Ishikawa (cell line): ENCODE measurements around the gene NCK2.

Experiments
- CEBPB ChIP-seq: IDR thresholded peaks from 2 replicates; pipeline ENCODE4 v1.6.1; 2012
- CREB1 ChIP-seq: IDR thresholded peaks from 2 replicates; pipeline ENCODE4 v1.6.1; 2012; ENCODE audit warnings: low read depth
- EGR1 ChIP-seq: IDR thresholded peaks from 2 replicates; pipeline ENCODE4 v1.6.1; 2012
- EP300 ChIP-seq: IDR thresholded peaks from 2 replicates; pipeline ENCODE4 v1.6.1; 2012; ENCODE audit warnings: borderline replicate concordance
- FOXM1 ChIP-seq: IDR thresholded peaks from 2 replicates; pipeline ENCODE4 v1.6.1; 2012; ENCODE audit warnings: low read depth, borderline replicate concordance
- MAX ChIP-seq: IDR thresholded peaks from 2 replicates; pipeline ENCODE4 v1.6.1; 2012
- RAD21 ChIP-seq: IDR thresholded peaks from 2 replicates; pipeline ENCODE4 v1.6.1; 2012; ENCODE audit warnings: low read depth
- REST ChIP-seq: IDR thresholded peaks from 2 replicates; pipeline ENCODE4 v1.6.1; 2012; ENCODE audit warnings: low read depth, mild to moderate bottlenecking
- TAF1 ChIP-seq: IDR thresholded peaks from 2 replicates; pipeline ENCODE4 v1.6.1; 2012; ENCODE audit warnings: low read depth, mild to moderate bottlenecking
- YY1 ChIP-seq: IDR thresholded peaks from 2 replicates; pipeline ENCODE4 v1.6.1; 2012; ENCODE audit warnings: low read depth
- ZBTB7A ChIP-seq: IDR thresholded peaks from 2 replicates; pipeline ENCODE4 v1.6.1; 2012; ENCODE audit warnings: low read depth

GRCh38 chr2:105834931-105835330, 90.2 kb downstream of the NCK2 start:
- no peak for TF ChIP-seq EP300
- TF ChIP-seq CEBPB: no peak
- no peak for TF ChIP-seq EGR1
- TF ChIP-seq YY1: no peak
- TF ChIP-seq ZBTB7A: no peak
- no peak for TF ChIP-seq REST
- no peak for TF ChIP-seq MAX
- no peak for TF ChIP-seq TAF1
- no peak for TF ChIP-seq CREB1
- no peak for TF ChIP-seq FOXM1
- no peak for TF ChIP-seq RAD21
